HepG2 (cell line): ENCODE measurements around the gene C1QTNF1. TPM values are rescaled to one million over a fixed set of nuclear protein-coding genes. Genes with fewer than 3 reads are reported as not detected.

Experiments used
- HNRNPL ChIP-seq: fragments of 200-400 bp; formaldehyde crosslinking; IDR thresholded peaks from 2 replicates; pipeline ENCODE4 v1.6.1; 2017; ENCODE audit warnings: mild to moderate bottlenecking, low read depth, low read length
- JUND ChIP-seq: sonication (generic); formaldehyde crosslinking; IDR thresholded peaks from 2 replicates; pipeline ENCODE4 v1.8.0; 2022; ENCODE audit warnings: mild to moderate bottlenecking, missing genetic modification reagents
- KAT2B ChIP-seq: fragments of 150-350 bp; IDR thresholded peaks from 2 replicates; pipeline ENCODE4 v1.6.1; 2014; ENCODE audit warnings: low read depth, low read length, borderline replicate concordance
- NFYC ChIP-seq: IDR thresholded peaks from 2 replicates; pipeline ENCODE4 v1.6.1; 2016; ENCODE audit warnings: missing genetic modification reagents, missing compliant biosample characterization
- RBAK ChIP-seq: sonication (generic); formaldehyde crosslinking; IDR thresholded peaks from 2 replicates; pipeline ENCODE4 v1.5.1; 2020; ENCODE audit warnings: mild to moderate bottlenecking, missing genetic modification reagents
- RFX3 ChIP-seq: IDR thresholded peaks from 2 replicates; pipeline ENCODE4 v1.6.1; 2016; ENCODE audit warnings: missing biosample characterization, missing genetic modification reagents
- SMC3 ChIP-seq: IDR thresholded peaks from 2 replicates; pipeline ENCODE4 v1.6.1; 2011; ENCODE audit warnings: low read length, improper control_type of control experiment
- ZNF3 ChIP-seq: IDR thresholded peaks from 2 replicates; pipeline ENCODE4 v1.7.0; 2017; ENCODE audit warnings: inconsistent platforms
- ZNF331 ChIP-seq: sonication (generic); formaldehyde crosslinking; IDR thresholded peaks from 2 replicates; pipeline ENCODE4 v1.4.0; 2020; ENCODE audit warnings: missing genetic modification reagents
- polyA plus RNA-seq, 8 experiments: library from polyadenylated mRNA; depleted of rRNA in 3 of 8; stranded (reverse) in 7 of 8; unstranded in 1 of 8; fragments of >200 nt; fragmentation: Illumina TruSeq in 4 of 8; extraction: Trizol in 4 of 8; gene quantifications; 2 replicates each; pipeline versions ENCODE4 v1.2.1 to v1.2.3, GENCODE V29; 2011 to 2016; ENCODE audit warnings: low read depth in 4 of 8, missing spikeins in 1 of 8, mixed read lengths in 1 of 8; ENCODE audit not compliant: insufficient read depth in 1 of 8
- total RNA-seq, 5 experiments: library from RNA; depleted of rRNA; stranded (reverse); fragments of >200 nt; fragmentation: Illumina TruSeq; extraction: Trizol; gene quantifications; 2 replicates each; pipeline ENCODE4 v1.2.3, GENCODE V29; 2016; ENCODE audit warnings: low read depth in 1 of 5
- TF ChIP-seq, protein P1 (sequence below): sonication (generic); formaldehyde crosslinking; IDR thresholded peaks from 2 replicates; pipeline ENCODE4 v1.5.1; 2020; ENCODE audit warnings: missing genetic modification reagents, mild to moderate bottlenecking, borderline replicate concordance
- TF ChIP-seq, protein P2 (sequence below): sonication (generic); formaldehyde crosslinking; IDR thresholded peaks from 2 replicates; pipeline ENCODE4 v1.8.1; 2023; ENCODE audit warnings: missing genetic modification reagents, inconsistent platforms, borderline replicate concordance
- TF ChIP-seq, protein P3 (sequence below): sonication (generic); formaldehyde crosslinking; IDR thresholded peaks from 2 replicates; pipeline ENCODE4 v1.5.0; 2020; ENCODE audit warnings: missing genetic modification reagents

Gene C1QTNF1
- total and polyA plus RNA-seq, 2 of the 13 experiments (the other 11 are each of a cell fraction or from before 2014, with no cell fraction given), result 0.18 to 0.86 TPM

DNA sequence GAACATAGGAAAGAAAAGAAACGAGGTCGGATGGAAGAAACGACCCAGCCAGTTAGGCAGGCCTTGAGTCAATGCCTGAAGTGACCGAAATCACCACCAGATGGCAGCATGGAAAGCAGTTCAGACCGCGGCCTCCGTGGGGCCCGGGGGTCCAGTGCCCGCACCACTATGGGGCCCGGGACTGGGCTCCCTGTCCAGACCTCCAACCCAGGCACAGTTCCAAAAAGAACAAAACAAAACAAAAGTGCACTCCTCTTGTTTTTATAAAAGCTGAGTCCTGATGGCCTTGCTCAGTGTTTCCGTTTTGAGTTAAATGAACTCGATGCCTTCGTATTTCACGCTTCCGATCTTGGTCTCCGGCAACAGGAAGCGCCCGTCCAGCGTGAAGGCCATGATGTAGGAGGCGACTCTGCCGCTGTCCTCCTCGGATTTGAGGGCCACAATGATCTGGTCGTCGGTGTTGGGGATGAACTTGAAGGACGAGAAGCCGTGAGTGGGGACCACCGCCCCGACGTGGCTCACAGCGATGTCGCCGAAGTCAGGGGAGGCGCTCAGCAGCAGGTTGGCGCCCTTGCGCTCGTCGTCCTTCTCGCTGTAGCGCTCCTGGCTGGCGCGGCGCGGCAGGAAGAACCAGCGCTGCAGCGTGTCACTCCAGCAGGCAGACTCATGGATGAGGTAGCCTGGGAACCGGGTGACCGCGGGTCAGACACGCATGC is 30.6 kb upstream of the C1QTNF1 start (continued):
- TF ChIP-seq NFYC (CRISPR knock-in tag), result no peak
- no peak for TF ChIP-seq HNRNPL
- peak; percentile 52 for TF ChIP-seq SMC3
- TF ChIP-seq KAT2B, result no peak
- TF ChIP-seq, protein P1, sequence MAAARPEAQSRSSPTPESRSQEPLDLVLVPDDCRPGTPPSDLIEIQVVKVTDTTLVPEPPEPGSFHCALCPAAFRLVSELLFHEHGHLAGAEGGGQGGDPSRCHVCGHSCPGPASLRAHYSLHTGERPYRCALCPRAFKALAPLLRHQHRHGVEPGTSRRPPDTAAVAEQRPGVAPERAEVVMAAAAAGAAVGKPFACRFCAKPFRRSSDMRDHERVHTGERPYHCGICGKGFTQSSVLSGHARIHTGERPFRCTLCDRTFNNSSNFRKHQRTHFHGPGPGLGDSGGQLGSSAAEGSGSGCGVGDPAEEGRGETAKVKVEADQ (CRISPR knock-in tag), result no peak
- TF ChIP-seq, protein P2, sequence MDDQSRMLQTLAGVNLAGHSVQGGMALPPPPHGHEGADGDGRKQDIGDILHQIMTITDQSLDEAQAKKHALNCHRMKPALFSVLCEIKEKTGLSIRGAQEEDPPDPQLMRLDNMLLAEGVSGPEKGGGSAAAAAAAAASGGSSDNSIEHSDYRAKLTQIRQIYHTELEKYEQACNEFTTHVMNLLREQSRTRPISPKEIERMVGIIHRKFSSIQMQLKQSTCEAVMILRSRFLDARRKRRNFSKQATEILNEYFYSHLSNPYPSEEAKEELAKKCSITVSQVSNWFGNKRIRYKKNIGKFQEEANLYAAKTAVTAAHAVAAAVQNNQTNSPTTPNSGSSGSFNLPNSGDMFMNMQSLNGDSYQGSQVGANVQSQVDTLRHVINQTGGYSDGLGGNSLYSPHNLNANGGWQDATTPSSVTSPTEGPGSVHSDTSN (CRISPR knock-in tag), result no peak
- TF ChIP-seq JUND (CRISPR knock-in tag), result no peak
- TF ChIP-seq RBAK (CRISPR knock-in tag), result no peak
- TF ChIP-seq RFX3 (CRISPR knock-in tag), result no peak
- TF ChIP-seq ZNF331, result no peak
- no peak for TF ChIP-seq ZNF3 (CRISPR knock-in tag)
- TF ChIP-seq, protein P3, sequence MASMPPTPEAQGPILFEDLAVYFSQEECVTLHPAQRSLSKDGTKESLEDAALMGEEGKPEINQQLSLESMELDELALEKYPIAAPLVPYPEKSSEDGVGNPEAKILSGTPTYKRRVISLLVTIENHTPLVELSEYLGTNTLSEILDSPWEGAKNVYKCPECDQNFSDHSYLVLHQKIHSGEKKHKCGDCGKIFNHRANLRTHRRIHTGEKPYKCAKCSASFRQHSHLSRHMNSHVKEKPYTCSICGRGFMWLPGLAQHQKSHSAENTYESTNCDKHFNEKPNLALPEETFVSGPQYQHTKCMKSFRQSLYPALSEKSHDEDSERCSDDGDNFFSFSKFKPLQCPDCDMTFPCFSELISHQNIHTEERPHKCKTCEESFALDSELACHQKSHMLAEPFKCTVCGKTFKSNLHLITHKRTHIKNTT (CRISPR knock-in tag), result no peak
